Fibroblast of gingiva (primary cell): Measurements from ENCODE around the gene DOCK4.

ENCODE experiments used
- DNase-seq: peaks from one replicate; pipeline ENCODE4 v3.0.0-alpha.2; 2011; ENCODE audit warnings: low read depth

Gene DOCK4

DNA sequence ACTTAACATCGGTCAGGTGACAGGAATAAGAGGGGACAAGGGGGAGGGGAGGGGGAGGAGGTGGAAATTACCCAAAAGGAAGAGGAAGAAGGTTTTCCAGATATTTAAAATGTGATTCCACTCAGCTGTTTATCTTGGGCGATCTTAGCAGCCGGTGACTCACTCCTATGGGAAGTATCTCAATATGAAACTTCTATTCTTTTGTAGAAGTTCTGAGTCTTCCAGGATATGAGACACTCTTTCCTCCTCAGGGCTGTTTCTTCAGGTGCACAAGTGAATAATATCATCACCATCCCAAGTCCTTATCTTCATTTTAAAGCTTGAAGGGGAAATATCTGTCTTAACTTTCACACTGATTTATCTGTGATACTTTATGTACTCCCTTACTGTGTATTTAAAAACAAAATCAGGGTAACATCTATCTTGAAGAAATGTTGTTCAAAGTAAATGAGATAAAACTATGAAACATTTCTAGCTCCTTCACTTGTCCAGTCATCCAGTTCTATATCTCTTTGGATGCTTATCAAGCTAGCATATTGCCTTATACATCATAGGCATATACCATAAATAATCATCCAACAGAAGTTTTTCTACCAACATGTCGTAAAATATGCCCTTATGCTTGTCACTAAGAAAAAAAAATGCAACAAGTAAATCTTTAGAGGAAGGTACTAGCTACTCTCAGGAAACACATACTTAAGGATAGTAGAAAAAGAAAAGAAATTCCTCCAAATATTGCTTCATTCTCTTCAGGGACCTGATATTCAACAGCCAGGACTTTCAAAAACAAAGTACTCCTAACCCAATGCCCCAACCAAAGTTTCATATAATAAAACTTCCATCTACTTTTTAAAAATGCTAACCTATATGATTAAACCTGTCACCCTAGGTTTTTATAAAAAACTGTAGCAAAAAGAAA is 13.7 kb downstream of the DOCK4 start:
- DNase-seq = peak; percentile 20

DNA sequence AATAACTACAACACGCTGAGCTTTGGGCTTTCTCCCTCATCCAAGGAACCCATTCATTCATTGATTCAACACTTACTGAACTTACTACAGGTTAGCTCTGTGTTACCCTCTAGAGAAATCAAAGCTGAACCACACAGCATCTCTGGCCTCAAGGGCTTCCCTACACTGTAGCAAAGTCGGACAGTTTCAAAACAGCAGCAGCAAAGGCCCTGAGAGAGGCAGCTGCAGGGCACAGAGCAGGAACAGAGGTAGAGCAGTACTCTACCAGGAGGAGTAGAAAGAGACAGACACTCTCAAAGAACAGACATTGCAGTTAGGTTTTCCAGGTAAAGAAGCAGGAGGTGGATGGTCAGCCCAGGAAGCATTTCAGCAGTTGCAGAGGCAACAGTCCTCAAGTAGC is 16.1 kb downstream of the DOCK4 start:
- DNase-seq = no peak

DNA sequence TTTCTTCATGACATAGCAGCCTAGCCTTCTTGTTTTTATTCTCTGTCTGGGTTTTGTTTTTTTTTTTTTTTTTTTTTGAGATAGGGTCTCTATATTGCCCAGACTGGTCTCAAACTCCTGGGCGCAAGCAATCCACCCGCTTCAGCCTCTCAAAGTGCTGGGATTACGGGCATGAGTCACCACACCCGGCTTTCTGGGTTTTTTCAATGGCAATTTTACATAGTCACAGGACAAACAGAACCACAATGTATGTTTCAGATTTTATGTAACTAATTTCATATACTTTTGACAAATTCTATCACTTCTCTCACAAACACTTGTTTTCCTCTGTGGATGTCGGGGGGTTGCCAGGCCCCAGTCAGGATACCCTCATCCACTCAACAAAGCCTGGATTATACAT is 16.5 kb downstream of the DOCK4 start:
- no peak for DNase-seq

DNA sequence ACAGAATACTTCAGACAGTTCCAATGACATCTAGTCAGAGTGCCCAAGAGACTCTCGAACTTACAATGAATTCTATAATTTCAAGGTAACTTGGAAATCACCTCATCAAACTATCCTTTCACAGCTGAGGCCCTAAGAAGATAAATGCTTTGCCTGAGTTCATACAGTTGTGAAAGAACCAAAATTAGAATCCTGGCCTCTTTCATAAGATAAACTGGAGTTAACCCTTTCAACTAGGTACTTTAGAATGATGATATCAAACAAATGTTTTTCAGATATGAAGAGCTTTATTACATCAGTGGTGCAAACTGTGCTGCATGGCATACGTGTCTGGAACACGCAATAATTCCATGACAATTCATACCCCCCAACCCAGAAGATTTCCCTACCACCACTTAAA is 17.9 kb downstream of the DOCK4 start:
- DNase-seq = no peak

DNA sequence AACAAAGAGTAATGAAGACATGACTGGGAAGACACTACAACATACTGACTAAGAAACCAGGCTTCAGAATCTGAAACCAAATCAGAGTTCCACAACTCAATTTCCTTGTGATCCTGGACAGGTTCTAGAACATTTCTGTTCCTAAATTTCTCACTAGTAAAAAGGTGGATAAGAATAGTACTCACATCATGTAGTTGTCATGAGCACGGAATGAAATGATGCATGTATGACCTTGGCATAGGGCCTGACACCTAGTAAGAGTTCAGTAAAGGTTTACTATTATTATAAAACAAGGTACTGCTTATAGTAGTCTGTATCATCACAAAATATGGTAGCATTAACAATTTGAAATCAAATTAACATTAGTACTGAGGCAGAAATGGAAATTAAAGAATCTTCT is 19.9 kb downstream of the DOCK4 start:
- no peak for DNase-seq

DNA sequence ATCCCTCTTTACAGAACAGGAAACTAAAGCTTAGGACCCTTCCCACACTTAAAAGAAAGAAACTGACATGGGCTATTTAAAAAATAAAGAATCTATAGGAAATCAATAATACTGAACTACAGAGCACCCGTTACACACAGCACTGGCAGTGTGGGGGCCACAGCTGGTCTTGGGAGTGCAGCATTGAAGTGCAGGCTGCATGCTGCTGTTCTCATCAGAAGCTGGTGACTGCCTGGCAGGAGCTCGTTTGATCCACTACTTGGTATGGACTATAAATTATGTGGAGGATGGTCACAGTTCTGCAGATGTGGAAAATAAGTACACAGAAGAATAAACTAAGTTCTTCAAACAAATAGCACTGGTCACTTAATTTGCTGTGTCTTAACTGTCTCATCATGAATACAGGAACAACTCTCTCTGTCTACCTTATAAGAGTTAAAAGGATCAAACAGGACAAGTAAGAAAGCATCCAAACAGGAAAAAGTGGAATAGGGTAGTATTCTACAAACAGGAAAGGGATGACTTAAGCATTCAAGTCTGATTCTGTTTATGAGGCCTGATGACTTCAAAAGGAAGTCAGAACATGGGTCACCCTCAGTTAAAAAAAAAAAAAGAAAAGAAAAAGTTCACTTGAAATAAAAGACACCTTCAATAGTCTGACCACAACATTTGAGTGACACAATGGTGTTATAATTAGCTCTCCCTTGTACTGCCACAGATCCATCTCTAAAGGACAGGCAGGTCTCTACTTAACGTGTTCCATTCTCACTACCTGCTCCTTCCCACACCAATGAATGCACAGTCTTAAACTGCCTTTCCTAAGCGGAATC is 21.0 kb downstream of the DOCK4 start:
- no peak for DNase-seq

DNA sequence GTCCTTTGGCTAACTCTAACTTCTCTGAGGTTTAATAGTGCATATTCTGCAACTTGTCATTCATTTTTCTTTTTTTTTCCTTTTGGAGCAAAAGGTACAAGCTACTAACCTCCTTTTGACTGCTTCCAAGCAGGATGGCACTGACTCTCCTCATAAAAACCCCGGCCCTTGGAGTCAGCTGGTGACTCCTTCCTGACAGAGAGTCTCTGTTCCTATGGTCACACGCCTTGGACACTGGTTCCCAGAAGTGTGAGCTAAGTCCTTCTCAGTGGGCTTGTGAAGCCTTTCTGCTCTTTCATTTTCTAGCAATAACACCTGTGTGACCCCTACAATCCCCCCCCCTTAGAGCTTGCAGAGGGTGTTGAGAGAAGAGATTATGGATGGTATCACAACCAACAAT is 21.7 kb downstream of the DOCK4 start:
- DNase-seq = no peak

DNA sequence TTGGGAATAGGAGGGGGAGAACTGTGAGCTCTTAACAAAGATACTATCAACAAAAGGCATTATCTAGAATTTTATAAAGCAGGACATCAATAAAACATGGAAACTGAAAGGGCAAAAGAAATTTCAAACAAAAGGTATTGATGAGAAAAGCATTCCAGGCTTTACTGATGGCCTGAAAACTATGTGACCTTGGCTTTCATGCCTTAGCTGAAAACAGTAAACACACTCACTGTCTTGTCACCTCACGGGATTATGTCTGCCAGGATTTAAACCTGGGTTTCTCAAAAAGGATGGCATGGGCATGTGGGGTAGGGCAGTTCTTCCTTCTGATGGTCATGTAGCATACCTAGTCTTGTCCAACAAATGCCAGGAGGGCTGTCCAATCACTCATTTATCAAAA is 22.9 kb downstream of the DOCK4 start:
- no peak for DNase-seq

DNA sequence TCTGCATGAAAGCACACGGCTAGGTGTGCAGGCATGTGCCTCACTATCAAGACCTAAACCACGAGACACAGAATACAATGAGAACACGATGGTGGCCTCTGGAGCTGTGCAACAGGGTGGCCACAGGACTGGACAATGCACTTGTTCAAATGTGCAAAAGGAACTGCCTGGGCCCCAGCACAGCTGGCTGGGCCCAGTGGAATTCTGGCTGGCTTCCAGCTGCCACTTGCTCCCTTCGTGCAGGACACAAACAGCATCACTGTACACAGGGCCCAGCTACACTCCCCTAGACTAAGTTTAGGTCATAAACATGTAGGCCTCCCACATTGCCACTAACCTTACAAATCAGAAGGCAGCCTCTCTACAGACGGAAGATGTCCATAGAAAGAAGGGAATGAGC is 23.4 kb downstream of the DOCK4 start:
- DNase-seq = no peak

DNA sequence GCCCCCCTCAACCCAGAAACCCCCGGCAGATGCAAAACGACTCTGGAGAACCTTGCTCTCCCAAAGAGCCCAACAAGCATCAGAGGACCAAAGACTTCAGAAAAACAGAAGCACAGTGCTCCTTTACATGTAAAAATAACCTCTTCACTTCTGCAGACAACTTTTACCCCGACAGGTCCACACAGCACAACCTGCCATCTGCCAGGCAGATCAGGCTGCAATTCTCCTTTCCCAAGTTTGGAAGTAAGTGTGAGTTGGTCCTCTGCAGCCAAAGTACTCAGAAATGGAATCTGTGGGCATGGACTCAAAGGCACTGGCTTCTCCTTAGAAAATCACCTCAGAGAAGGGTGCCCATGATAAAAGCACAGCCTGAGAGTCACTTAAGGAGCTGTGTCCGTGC is 26.0 kb downstream of the DOCK4 start:
- DNase-seq = no peak

DNA sequence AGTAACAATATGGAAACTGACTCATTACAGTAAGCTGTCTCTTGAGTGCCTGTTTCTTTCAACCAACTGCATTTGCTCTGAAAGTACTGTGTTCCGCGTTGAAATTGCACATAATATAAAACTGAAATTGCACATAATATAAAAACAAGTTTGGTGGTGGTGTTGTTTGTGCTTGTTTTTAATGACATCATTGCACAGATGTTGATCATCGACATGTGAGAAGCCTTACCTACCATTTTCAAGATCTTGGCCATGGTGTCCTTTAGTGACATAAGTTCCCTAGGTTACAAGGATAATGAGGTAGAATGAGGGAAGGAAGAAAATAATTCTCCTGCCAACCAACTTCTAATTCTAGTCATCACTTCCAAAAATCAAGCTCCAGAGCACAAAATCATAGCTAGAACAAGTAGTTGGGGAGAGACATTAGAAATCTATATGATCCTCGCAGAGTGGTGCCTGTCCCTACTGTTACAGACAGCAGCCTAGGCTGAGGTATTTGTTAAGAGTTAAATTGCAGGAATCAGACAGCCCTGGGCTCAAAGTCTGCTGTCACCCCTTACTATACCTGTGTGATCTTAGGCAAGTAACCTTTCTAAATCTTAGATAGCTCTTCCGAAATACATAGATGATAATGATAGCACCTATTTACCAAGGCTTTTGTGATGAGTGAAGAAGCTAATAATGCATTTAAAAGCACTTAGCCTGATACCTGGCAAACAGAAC is 29.3 kb downstream of the DOCK4 start:
- no peak for DNase-seq

DNA sequence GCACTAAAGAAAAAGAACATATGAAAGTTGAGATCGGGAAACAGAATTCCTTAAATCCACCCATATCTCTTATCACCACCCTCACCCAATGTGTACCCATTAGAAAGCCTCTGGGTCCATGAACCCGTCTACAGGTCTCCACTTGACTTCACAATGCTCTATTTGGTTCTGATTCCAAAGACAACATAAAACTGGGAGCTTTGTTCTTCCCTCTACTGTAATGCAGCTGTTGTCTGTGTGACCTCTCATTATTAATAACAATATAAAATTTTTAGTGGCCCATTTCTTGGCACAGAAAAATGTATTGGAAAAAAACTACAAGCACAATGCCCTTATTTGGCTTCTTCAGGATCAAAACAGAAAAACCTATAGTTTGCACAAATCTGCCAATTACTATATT is 30.0 kb downstream of the DOCK4 start:
- DNase-seq = no peak

DNA sequence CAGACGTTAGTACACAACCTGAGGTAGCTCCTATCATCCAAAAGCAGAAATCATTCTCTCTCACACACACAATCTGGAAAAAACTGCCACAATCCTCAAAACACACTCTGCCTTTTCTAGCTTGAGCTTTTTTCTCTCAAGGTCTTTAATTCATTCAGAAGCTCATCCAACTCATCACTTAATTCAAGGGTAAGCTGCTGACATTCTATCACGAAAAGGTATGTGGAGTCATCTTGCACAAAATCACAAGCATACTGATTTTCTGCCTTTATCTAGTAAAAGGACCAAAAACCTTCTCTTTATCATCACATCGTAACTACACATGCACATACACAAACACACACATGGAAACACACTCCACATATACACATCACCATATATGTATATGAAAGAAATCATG is 32.0 kb downstream of the DOCK4 start:
- DNase-seq = no peak

DNA sequence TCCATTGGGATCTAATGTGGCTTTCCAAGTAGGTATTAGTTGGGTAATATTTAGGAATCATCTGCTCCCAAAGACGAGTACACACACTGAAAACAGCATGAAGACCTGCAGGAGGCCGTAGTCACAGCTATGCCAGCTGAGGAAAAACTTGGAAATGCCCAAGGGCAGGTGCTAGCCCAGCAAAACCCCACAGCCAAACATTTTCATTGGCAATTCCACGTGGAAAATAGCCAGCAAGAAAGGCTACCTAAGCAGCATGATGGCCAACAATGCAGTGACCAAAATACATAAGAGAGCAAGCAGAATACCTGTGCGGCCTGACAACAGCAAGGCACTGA is 32.7 kb downstream of the DOCK4 start:
- no peak for DNase-seq

DNA sequence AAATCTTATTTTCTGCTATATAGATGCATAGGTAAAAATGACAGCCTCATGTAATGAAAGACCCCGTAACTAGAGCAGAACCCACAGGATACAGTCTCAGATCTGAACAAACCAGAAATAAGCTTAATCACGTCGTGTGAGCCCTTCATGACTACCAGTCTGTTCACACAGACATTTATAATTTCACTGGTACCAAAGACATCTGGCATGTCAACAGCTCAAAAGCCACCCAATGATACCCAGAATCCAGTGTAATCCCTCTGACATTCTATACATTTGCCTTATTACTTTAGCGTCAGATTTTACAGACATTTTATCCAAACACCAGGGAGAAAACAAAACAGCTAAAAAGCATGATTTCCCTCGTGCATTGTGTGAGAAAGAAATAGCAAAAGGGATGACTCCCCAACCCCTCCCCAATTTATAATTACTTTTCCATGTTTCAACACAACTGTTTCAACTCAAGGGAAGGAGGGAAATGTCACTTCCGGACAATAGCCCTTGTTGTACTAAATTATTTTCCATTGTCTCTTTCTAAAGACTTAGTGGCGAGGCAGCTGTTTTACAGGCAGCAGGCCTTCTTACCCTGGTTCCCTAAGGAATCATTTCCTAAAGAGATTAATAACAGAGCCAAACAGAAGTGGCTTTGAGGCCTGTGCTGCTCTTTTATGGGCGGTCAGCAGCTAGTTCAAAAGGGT is 33.2 kb downstream of the DOCK4 start:
- peak; percentile 14 for DNase-seq

DNA sequence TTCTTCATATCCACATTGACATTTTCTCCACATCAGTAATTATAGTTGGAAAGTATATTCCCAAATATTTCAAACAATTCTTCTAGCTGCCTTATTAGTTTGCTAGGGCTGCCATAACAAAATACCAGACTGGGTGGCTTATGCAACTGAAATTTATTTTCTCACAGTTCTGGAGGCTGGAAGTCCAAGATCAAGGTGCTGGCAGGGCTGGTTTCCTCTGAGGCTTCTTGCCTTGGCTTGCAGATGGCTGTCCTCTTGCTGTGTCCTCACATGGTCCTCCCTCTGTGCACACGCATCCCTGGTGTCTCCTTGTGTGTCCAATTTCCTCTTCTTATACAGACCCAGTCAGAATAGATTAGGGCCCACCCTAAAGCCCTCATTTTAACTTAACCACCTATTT is 34.5 kb downstream of the DOCK4 start:
- no peak for DNase-seq

DNA sequence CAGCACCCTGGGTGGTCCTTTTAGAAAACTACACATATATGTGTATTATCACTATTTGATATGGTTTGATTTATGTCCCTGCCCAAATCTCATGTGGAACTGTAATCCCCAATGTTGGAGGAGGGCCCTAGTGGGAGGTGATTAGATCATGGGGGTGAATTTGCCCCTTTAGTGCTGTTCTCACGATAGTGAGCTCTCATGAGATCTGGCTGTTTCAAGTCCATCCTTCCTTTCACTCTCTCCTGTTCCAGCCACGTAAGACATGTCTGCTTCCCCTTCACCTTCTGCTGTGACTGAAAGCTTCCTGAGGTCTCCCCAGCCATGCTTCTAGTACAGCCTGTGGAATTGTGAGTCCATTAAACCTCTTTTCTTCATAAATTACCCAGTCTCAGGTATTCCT is 37.3 kb downstream of the DOCK4 start:
- DNase-seq = no peak

DNA sequence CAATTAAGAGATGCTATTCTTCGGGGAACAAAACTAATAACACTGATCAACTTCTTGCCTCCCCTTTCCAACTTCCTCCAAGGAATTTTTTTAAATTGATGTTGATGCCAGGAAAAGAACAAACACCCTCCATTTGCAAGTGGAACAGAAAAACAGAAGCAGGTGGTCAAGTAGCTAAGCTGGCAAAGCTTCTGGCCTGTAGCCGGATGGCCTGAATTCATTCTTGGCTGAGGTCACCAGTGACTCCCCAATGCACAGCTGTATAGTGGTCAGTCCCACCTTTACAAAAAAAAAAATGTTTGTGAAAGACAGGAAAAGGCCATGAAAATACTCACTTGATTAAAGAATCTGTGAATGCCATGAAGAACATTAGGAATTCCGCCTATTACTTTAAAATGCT is 39.1 kb downstream of the DOCK4 start:
- DNase-seq = no peak

DNA sequence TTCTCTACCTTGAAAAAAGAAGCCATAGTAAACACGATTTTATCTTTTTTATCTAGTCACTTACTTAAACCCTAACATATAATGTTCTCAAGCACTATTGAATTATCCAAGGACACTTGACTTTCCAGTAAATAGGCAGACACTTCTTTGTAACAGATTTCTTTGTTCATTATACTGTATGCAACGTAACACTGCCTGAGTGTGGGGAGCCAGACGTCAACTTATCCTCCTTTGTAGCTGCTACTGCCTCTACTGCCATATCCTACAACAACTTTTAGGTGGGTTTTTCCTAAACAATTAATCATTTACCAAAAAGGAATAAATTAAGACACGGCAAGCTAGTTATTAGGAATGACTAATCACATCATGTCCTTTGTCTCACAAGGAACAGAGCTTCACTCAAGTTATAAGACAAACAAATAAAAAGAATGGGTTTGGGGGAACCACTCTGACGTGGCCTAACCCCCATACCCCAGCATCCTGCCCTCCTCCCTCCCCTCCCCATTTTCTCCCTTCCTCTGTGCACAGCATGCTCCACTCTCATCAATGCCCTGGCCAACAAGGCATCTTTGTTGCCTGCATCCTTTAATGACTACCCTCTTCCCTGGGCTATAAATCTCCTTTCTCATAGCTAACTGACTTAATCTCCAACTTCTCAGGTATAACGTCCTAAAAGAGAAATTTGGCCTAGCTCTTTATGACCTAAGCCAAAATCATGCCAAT is 43.3 kb downstream of the DOCK4 start:
- DNase-seq = no peak

DNA sequence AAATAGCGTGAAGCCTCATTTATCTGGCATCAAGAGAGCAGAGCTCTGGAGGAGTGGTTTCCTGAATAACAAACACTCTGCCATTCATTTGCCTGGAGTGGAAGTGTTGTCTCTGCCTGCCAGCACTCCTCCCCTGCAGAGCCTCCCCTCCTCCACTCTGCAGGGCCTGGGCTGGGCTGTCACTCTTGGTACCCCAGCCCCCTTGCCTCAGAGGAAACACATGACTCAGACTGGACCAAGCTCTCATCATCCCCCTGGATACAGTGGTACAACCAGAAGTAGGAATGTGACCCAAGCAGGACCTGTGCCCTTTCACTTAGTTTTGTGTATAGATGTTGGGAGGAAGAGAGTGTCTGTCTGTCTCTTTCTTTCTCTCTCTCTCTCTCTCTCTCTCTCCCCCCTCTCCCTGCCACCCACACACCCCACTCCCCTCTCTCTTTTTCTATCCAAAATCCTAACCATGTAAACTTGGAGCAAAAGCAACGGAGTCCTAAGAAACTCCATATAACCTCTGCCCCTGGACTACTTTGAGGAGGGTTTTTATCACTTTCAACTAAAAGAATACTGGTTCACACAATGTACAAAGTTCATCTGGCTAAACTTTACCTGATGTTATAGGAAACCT is 43.9 kb downstream of the DOCK4 start:
- DNase-seq = peak; percentile 36
